Endothelial cell of umbilical vein (primary cell): Measurements from ENCODE around the gene KRT34. TPM values are rescaled to one million over a fixed set of nuclear protein-coding genes. Genes with fewer than 3 reads are reported as not detected.

Experiments used
- BruUV-seq: library from RNA; stranded (reverse); fragments of 400-500 nt; replicated peaks from 2 replicates; lab custom pipeline; 2021; lab: Mats Ljungman, UMichigan
- CTCF ChIA-PET: fragments of 300-600, 350-600 bp; sonication (Branson Sonifier 250); formaldehyde crosslinking; loops from one replicate; lab custom pipeline; 2021; ENCODE audit warnings: antibody characterized with exemption, inconsistent platforms; lab: Charles Lee
- POLR2A ChIA-PET: fragments of 300-600, 350-600 bp; sonication (Branson Sonifier 250); formaldehyde crosslinking; loops from one replicate; lab custom pipeline; 2021; ENCODE audit warnings: antibody characterized with exemption, inconsistent platforms; lab: Charles Lee
- DNase-seq: peaks from one replicate; pipeline ENCODE4 v3.0.0-alpha.2; 2011; ENCODE audit warnings: low read depth, low spot score
- FAIRE-seq: peaks from 2 replicates; lab custom pipeline; 2011; peaks lifted over from hg19 to GRCh38; lab: Jason Lieb, UNC
- H2AFZ ChIP-seq: 2 replicates; pipeline ENCODE4 v1.6.0; 2012; ENCODE audit warnings: low read depth, low read length, control low read depth, inconsistent platforms
- H3K27ac ChIP-seq: 2 replicates; pipeline ENCODE4 v1.5.1; 2011; ENCODE audit warnings: low read depth, mild to moderate bottlenecking, control low read depth, low read length, moderate library complexity; ENCODE audit not compliant: insufficient read depth
- H3K27me3 ChIP-seq, 2 experiments: 2 replicates each; pipeline versions ENCODE4 v1.6.0 to v1.6.1; 2011; ENCODE audit warnings: low read length in 2 of 2, mixed read lengths in 1 of 2; ENCODE audit not compliant: control insufficient read depth in 2 of 2, insufficient read depth in 2 of 2
- H3K36me3 ChIP-seq, 2 experiments: 2 replicates in 1 of 2; 3 replicates in 1 of 2; pipeline ENCODE4 v1.5.1; 2011; ENCODE audit warnings: low read length in 2 of 2, mild to moderate bottlenecking in 1 of 2, moderate library complexity in 1 of 2; ENCODE audit not compliant: control insufficient read depth in 2 of 2, insufficient read depth in 2 of 2; ENCODE audit errors: extremely low read depth in 1 of 2
- H3K4me1 ChIP-seq: 3 replicates; pipeline ENCODE4 v1.5.1; 2011; ENCODE audit warnings: mild to moderate bottlenecking, low read length; ENCODE audit not compliant: control insufficient read depth, insufficient read depth; ENCODE audit errors: extremely low read depth
- H3K4me2 ChIP-seq: 2 replicates; pipeline ENCODE4 v1.6.1; 2011; ENCODE audit warnings: low read length, control low read depth, mixed read lengths; ENCODE audit not compliant: insufficient read depth
- H3K4me3 ChIP-seq, 3 experiments: fragments of 200-600 bp in 1 of 3; sonication (generic), shearing (Covaris generic) in 1 of 3; replicated peaks in 1 of 3; 2 replicates each; pipeline ENCODE4 v1.5.1; 2011 to 2016; ENCODE audit warnings: control low read depth in 3 of 3, low read length in 3 of 3, mild to moderate bottlenecking in 2 of 3, inconsistent platforms in 1 of 3, low read depth in 1 of 3, moderate library complexity in 1 of 3; ENCODE audit not compliant: insufficient read depth in 1 of 3
- H3K79me2 ChIP-seq: 2 replicates; pipeline ENCODE4 v1.6.0; 2012; ENCODE audit warnings: low read length, inconsistent platforms; ENCODE audit not compliant: control insufficient read depth, insufficient read depth
- H3K9ac ChIP-seq: replicated peaks from 2 replicates; pipeline ENCODE3; 2011; ENCODE audit warnings: low read length, control low read depth; ENCODE audit not compliant: insufficient read depth; ENCODE audit errors: extremely low read depth
- H3K9me1 ChIP-seq: replicated peaks from 3 replicates; pipeline ENCODE4 v1.6.0; 2011; ENCODE audit warnings: mild to moderate bottlenecking, low read length; ENCODE audit not compliant: control insufficient read depth, insufficient read depth; ENCODE audit errors: extremely low read depth
- H3K9me3 ChIP-seq: replicated peaks from 2 replicates; pipeline ENCODE4 v1.5.1; 2012; ENCODE audit warnings: low read length, inconsistent platforms; ENCODE audit not compliant: control insufficient read depth, insufficient read depth
- H4K20me1 ChIP-seq: replicated peaks from 2 replicates; pipeline ENCODE3; 2011; ENCODE audit warnings: mild to moderate bottlenecking, low read length; ENCODE audit not compliant: control insufficient read depth, insufficient read depth; ENCODE audit errors: extremely low read depth
- EZH2 ChIP-seq: IDR thresholded peaks from 2 replicates; pipeline ENCODE4 v1.6.1; 2012; ENCODE audit warnings: borderline replicate concordance, low read depth, mild to moderate bottlenecking, moderate library complexity, low read length, inconsistent platforms; ENCODE audit not compliant: severe bottlenecking
- FOS ChIP-seq: IDR thresholded peaks from 2 replicates; pipeline ENCODE4 v1.6.1; 2011; ENCODE audit warnings: mild to moderate bottlenecking, low read length, moderate library complexity, borderline replicate concordance; ENCODE audit not compliant: insufficient read depth
- GATA2 ChIP-seq: IDR thresholded peaks from 2 replicates; pipeline ENCODE4 v1.7.0; 2011; ENCODE audit warnings: low read depth, mild to moderate bottlenecking, moderate library complexity, mixed read lengths, low read length; ENCODE audit not compliant: insufficient read length, insufficient read depth
- JUN ChIP-seq: IDR thresholded peaks from 2 replicates; pipeline ENCODE4 v1.6.1; 2011; ENCODE audit warnings: borderline replicate concordance, low read depth; ENCODE audit not compliant: insufficient read length, insufficient read depth
- MAX ChIP-seq: IDR thresholded peaks from 2 replicates; pipeline ENCODE4 v1.6.1; 2011; ENCODE audit not compliant: insufficient read depth, insufficient read length
- MYC ChIP-seq: IDR thresholded peaks from one replicate; pipeline ENCODE4 v1.6.1; 2011; ENCODE audit warnings: mild to moderate bottlenecking, low read depth, low read length
- POLR2A ChIP-seq: IDR thresholded peaks from 2 replicates; pipeline ENCODE4 v1.6.1; 2012; ENCODE audit warnings: low read depth, mild to moderate bottlenecking, control low read depth, low read length
- POLR2AphosphoS5 ChIP-seq: IDR thresholded peaks from 2 replicates; pipeline ENCODE4 v1.6.1; 2012; ENCODE audit warnings: low read depth, mild to moderate bottlenecking, control low read depth, low read length, moderate library complexity; ENCODE audit not compliant: insufficient read depth
- dilution Hi-C: fragments of 300-500 bp; cut with MboI; formaldehyde crosslinking; loops from one replicate; pipeline ENCODE4 v1.15.0; 2019; ENCODE audit warnings: low sequenced_read_pairs; ENCODE audit not compliant: extremely low pct_ligation_motif_present
- intact Hi-C: fragments of 100-400 bp; cut with micrococcal nuclease; formaldehyde crosslinking; loops from one replicate; pipeline ENCODE4 v1.10.0; 2022
- polyA plus RNA-seq, 4 experiments: library from polyadenylated mRNA; depleted of rRNA in 3 of 4; stranded (reverse) in 3 of 4; unstranded in 1 of 4; fragments of >200 nt; gene quantifications; 2 replicates each; pipeline versions ENCODE4 v1.2.1 to v1.2.3, GENCODE V29; 2011 to 2012; ENCODE audit warnings: missing spikeins in 1 of 4
- total RNA-seq: library from RNA; stranded (reverse); gene quantifications from 2 replicates; pipeline ENCODE4 v1.2.3, GENCODE V29; 2021
- TF ChIP-seq, protein P1 (sequence below), 2 donors: IDR thresholded peaks; 1 replicate in 1 of 2; 2 replicates in 1 of 2; pipeline ENCODE4 v1.5.1; 2011; ENCODE audit warnings: low read length in 2 of 2, mild to moderate bottlenecking in 2 of 2, moderate library complexity in 2 of 2, control low read depth in 1 of 2, inconsistent platforms in 1 of 2, low read depth in 1 of 2; ENCODE audit not compliant: insufficient read depth in 1 of 2; ENCODE audit errors: extremely low read depth in 1 of 2

KRT34 gene
- total and polyA plus RNA-seq, 2 donors (not counting 3 experiments of a cell fraction or from before 2014, with no cell fraction given) = not detected

DNA sequence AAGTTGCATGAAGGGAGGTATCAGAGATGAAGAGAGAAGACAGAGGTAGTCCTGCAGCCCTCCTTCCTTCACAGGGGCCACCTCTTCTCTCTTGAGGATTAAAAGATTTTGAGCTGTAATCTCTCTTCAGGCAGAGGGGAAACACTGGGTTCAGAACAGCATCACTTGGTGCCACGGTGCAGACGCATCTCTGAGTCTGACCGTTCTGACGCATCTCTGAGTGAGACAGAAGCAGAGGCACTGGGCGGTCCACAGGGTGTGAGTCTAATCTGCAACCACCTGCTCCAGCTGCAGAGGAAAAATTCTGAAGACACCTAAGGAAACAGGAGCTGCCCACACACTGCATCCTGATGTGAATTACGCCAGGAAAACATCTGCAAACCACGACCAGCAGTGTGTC lies 47.6 kb upstream of the KRT34 start:
- no peak overlapping the region for H3K4me3 ChIP-seq
- H4K20me1 ChIP-seq = no peaks in the 10 kb centered on the region
- no peaks in the 10 kb centered on the region for H3K79me2 ChIP-seq
- peaks cover 2 to 5% of the 10 kb centered on the region in 2 experiments for H3K27me3 ChIP-seq
- no peak overlapping the region for H3K4me2 ChIP-seq
- no TSS peak for BruUV-seq
- no peak for FAIRE-seq
- H2AFZ ChIP-seq = no peak overlapping the region
- H3K9me1 ChIP-seq = no peaks in the 10 kb centered on the region
- dilution Hi-C loops (no loop called here), intact Hi-C loops (loop anchor here (10.0 kb wide), 1 partner anchor 45 kb away; no protein-coding TSS in a partner anchor)
- no peaks in the 10 kb centered on the region for H3K36me3 ChIP-seq
- TF ChIP-seq POLR2AphosphoS5 (no peak), GATA2 (no peak), MYC (no peak), EZH2 (no peak), POLR2A (no peak)
- POLR2A ChIA-PET = no interaction called here
- DNase-seq = no peak
- no peak overlapping the region for H3K9ac ChIP-seq
- no peak overlapping the region for H3K27ac ChIP-seq
- H3K9me3 ChIP-seq = no peaks in the 10 kb centered on the region
- CTCF ChIA-PET = no interaction called here
- H3K4me1 ChIP-seq = no peaks in the 10 kb centered on the region

- no peak for TF ChIP-seq MAX
- TF ChIP-seq MYC = no peak
- no peak for TF ChIP-seq GATA2
- no peak for TF ChIP-seq FOS
- TF ChIP-seq EZH2 = no peak
- TF ChIP-seq POLR2AphosphoS5 = no peak
- no peak for TF ChIP-seq POLR2A
- TF ChIP-seq, protein P1, sequence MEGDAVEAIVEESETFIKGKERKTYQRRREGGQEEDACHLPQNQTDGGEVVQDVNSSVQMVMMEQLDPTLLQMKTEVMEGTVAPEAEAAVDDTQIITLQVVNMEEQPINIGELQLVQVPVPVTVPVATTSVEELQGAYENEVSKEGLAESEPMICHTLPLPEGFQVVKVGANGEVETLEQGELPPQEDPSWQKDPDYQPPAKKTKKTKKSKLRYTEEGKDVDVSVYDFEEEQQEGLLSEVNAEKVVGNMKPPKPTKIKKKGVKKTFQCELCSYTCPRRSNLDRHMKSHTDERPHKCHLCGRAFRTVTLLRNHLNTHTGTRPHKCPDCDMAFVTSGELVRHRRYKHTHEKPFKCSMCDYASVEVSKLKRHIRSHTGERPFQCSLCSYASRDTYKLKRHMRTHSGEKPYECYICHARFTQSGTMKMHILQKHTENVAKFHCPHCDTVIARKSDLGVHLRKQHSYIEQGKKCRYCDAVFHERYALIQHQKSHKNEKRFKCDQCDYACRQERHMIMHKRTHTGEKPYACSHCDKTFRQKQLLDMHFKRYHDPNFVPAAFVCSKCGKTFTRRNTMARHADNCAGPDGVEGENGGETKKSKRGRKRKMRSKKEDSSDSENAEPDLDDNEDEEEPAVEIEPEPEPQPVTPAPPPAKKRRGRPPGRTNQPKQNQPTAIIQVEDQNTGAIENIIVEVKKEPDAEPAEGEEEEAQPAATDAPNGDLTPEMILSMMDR (IDR thresholded peaks at IDR 0.05; ENCODE audit: extremely low read depth in 1 of 2, insufficient read depth in 1 of 2, low read depth in 1 of 2, low read length in 2 of 2) = no peak
- no peak for TF ChIP-seq JUN
- BruUV-seq = no TSS peak
- ChIA-PET POLR2A (no interaction called here), CTCF (interaction anchor here (0.8 kb wide), 1 partner anchor 120 kb away, joined by 4 read pairs; no protein-coding TSS in a partner anchor)
- no peak overlapping the region for H2AFZ ChIP-seq
- no peak overlapping the region for H3K4me3 ChIP-seq
- H3K79me2 ChIP-seq = no peaks in the 10 kb centered on the region
- intact Hi-C loops = loop anchor here (10.0 kb wide), 1 partner anchor 46 kb away; no protein-coding TSS in a partner anchor
- H3K9me3 ChIP-seq = no peaks in the 10 kb centered on the region
- no peaks in the 10 kb centered on the region for H4K20me1 ChIP-seq
- no peak overlapping the region for H3K4me2 ChIP-seq
- H3K4me1 ChIP-seq = no peaks in the 10 kb centered on the region
- no peaks in the 10 kb centered on the region for H3K9me1 ChIP-seq
- no peak overlapping the region for H3K27ac ChIP-seq
- no peak overlapping the region for H3K9ac ChIP-seq
- no peak for FAIRE-seq
- DNase-seq = no peak
- no peaks in the 10 kb centered on the region for H3K36me3 ChIP-seq
- peaks cover 0 to 3% of the 10 kb centered on the region in 2 experiments for H3K27me3 ChIP-seq
- dilution Hi-C loops = no loop called here
These were observed 46.6 kb upstream of the KRT34 start for GRCh38 chr17:41428591-41429291.
